IPS-18a (cell line): ENCODE measurements around the gene SH3D19.
"Not testable (repeated sequence)": the region's sequence is repeated elsewhere in the genome, so short reads cannot be mapped to it uniquely, and the experiment has no call there.

Source experiments
- H3K27ac ChIP-seq: one replicate; pipeline ENCODE4 v1.5.1; 2013; ENCODE audit warnings: low read length
- H3K27me3 ChIP-seq: one replicate; pipeline ENCODE4 v1.6.1; 2013; ENCODE audit warnings: mild to moderate bottlenecking, low read length; ENCODE audit not compliant: control insufficient read depth, insufficient read depth
- H3K36me3 ChIP-seq: one replicate; pipeline ENCODE4 v1.6.1; 2013; ENCODE audit warnings: low read depth, low read length; ENCODE audit not compliant: control insufficient read depth
- H3K4me1 ChIP-seq: one replicate; pipeline ENCODE4 v1.6.1; 2013; ENCODE audit warnings: low read depth, low read length; ENCODE audit not compliant: control insufficient read depth
- H3K4me3 ChIP-seq: one replicate; pipeline ENCODE4 v1.5.1; 2013; ENCODE audit warnings: low read length
- H3K9ac ChIP-seq: one replicate; pipeline ENCODE4 v1.6.1; 2013; ENCODE audit warnings: mild to moderate bottlenecking, low read length, moderate library complexity
- H3K9me3 ChIP-seq: one replicate; pipeline ENCODE4 v1.6.1; 2013; ENCODE audit warnings: low read depth, low read length; ENCODE audit not compliant: control insufficient read depth

The SH3D19 gene

GRCh38 chr4:151296227-151296626, 29.2 kb downstream of the SH3D19 start:
- Histone ChIP-seq H3K9me3 (no peaks in the 10 kb centered on the region), H3K36me3 (no peaks in the 10 kb centered on the region), H3K27ac (no peak overlapping the region), H3K4me1 (peaks cover 3% of the 10 kb centered on the region), H3K9ac (no peak overlapping the region), H3K27me3 (no peaks in the 10 kb centered on the region), H3K4me3 (no peak overlapping the region)

DNA sequence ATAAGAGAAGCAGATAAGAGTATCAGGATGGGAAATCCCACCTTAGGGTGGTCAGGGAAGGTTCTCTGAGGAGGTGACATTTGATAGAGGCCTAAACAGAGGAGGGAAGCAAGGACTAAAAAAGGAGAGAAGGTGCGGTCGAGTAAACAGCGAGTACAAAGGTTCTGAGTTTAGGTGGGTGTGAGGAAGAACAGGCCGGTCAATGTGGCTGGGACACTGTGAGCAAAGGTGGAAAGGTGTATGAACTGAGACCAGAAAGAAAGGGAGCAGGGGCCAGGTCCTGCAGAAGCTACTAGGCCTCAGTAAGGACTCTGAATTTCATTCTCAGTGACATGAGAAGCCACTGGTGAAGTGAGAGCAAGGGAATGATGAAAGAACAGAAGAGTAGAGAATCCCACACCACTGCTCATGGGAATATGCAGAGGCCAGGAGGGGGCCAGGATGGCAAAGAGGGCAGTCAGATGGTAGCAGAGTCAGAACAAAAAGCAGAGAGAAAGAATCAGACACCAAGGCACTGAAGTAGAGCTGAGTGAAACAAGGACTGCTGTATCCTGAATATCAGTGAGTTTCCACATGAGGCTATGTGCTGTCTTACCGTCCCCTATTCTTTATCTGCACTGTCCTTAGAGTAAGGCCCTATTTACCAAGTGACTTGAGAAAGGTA, 30.4 kb downstream of the SH3D19 start:
- Histone ChIP-seq H3K9ac (no peak overlapping the region), H3K4me1 (peaks cover 3% of the 10 kb centered on the region), H3K36me3 (no peaks in the 10 kb centered on the region), H3K27ac (no peak overlapping the region), H3K27me3 (no peaks in the 10 kb centered on the region), H3K9me3 (no peaks in the 10 kb centered on the region), H3K4me3 (no peak overlapping the region)

DNA sequence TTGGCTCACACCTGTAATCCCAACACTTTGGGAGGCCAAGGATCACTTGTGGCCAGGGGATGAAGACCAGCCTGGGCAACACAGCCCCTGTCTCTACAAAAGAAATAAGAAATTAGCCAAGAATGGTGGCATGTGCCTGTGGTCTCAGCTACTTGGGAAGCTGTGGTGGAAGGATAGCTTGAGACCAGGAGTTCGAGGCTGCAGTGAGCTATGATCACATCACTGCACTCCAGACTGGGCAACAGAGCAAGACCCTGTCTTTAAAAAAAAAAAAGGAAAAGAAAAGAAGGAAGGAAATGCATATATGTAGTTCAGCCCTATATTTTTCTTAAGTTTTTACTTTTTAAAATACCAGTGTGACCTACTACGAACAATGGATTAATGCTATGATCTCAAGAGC, 33.4 kb downstream of the SH3D19 start:
- Histone ChIP-seq H3K27me3 (no peaks in the 10 kb centered on the region), H3K27ac (no peak overlapping the region), H3K9me3 (no peaks in the 10 kb centered on the region), H3K36me3 (no peaks in the 10 kb centered on the region), H3K9ac (no peak overlapping the region), H3K4me3 (no peak overlapping the region), H3K4me1 (peaks cover 7% of the 10 kb centered on the region)

- no peak overlapping the region for H3K27ac ChIP-seq
Measured at GRCh38 chr4:151291485-151291884, 33.9 kb downstream of the SH3D19 start.

GRCh38 chr4:151287409-151287808, 38.0 kb downstream of the SH3D19 start:
- no peak overlapping the region for H3K27ac ChIP-seq

More at GRCh38 chr4:151291485-151291884, 33.9 kb downstream of the SH3D19 start:
- Histone ChIP-seq H3K36me3 (no peaks in the 10 kb centered on the region), H3K9me3 (no peaks in the 10 kb centered on the region), H3K4me1 (peaks cover 7% of the 10 kb centered on the region), H3K9ac (no peak overlapping the region), H3K27me3 (no peaks in the 10 kb centered on the region), H3K4me3 (no peak overlapping the region)

GRCh38 chr4:151284534-151285245, 40.7 kb downstream of the SH3D19 start:
- H3K9ac ChIP-seq, result peak overlapping the region; percentile 66
- peak overlapping the region; percentile 64 for H3K4me3 ChIP-seq
- peak overlapping the region; percentile 92 for H3K27ac ChIP-seq
- no peaks in the 10 kb centered on the region for H3K9me3 ChIP-seq
- peaks cover 29% of the 10 kb centered on the region for H3K4me1 ChIP-seq
- H3K36me3 ChIP-seq, result no peaks in the 10 kb centered on the region
- H3K27me3 ChIP-seq, result no peaks in the 10 kb centered on the region

More at GRCh38 chr4:151287409-151287808, 38.0 kb downstream of the SH3D19 start:
- Histone ChIP-seq H3K9me3 (no peaks in the 10 kb centered on the region), H3K9ac (no peak overlapping the region), H3K36me3 (no peaks in the 10 kb centered on the region), H3K4me3 (no peak overlapping the region), H3K27me3 (no peaks in the 10 kb centered on the region), H3K4me1 (peaks cover 29% of the 10 kb centered on the region)

- Histone ChIP-seq H3K27ac (no peak within 1 kb of the TSS), H3K27me3 (no peaks in the 10 kb centered on the region), H3K4me3 (no peak within 1 kb of the TSS), H3K36me3 (no peaks in the 10 kb centered on the region), H3K9ac (no peak within 1 kb of the TSS), H3K9me3 (no peaks in the 10 kb centered on the region), H3K4me1 (peaks cover 6% of the 10 kb centered on the region)
Measured at GRCh38 chr4:151276787-151277562, 48.4 kb downstream of the SH3D19 start, which contains the start of gene PRSS48. TSS of gene PRSS48 (plus strand) at chr4:151277161. CDS start at chr4:151277173, 12 bp downstream.

DNA sequence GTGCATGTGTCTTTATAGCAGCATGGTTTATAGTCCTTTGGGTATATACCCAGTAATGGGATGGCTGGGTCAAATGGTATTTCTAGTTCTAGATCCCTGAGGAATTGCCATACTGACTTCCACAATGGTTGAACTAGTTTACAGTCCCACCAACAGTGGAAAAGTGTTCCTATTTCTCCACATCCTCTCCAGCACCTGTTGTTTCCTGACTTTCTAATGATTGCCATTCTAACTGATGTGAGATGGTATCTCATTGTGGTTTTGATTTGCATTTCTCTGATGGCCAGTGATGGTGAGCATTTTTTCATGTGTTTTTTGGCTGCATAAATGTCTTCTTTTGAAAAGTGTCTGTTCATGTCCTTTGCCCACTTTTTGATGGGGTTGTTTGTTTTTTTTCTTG, 56.5 kb downstream of the SH3D19 start:
- not testable (repeated sequence) for H3K27ac ChIP-seq, H3K36me3 ChIP-seq, H3K4me1 ChIP-seq, H3K9ac ChIP-seq, H3K4me3 ChIP-seq, H3K9me3 ChIP-seq, H3K27me3 ChIP-seq

DNA sequence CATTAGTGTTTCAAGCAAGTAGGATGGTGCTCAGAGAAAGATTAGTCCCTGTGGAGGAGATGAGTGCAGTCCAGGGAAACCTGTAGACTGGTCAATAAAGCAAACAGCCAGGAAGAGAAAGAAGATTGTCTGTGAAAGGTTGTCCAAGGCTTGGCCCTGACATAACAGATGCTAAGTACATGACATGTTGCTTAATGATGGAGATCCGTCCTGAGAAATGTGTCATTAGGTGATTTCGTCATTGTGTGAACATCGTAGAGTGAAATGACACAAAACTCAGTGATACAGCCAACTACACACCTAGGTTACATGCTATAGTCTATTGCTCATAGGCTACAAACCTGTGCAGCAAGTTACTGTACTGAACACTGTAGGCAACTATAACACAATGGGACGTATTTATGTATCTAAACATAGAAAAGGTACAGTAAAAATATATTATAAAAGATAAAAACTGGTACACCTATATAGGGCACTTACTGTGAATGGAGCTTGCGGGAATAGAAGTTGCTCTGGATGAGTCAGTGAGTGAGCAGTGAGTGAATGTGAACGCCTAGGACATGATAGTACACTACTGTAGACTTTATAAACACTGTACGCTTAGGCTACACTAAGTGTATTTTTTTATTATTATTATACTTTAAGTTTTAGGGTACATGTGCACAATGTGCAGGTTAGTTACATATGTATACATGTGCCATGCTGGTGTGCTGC, 57.4 kb downstream of the SH3D19 start:
- Histone ChIP-seq H3K27me3 (no peaks in the 10 kb centered on the region), H3K9me3 (no peaks in the 10 kb centered on the region), H3K4me1 (peaks cover 6% of the 10 kb centered on the region), H3K9ac (no peak overlapping the region), H3K36me3 (no peaks in the 10 kb centered on the region), H3K4me3 (no peak overlapping the region), H3K27ac (no peak overlapping the region)

DNA sequence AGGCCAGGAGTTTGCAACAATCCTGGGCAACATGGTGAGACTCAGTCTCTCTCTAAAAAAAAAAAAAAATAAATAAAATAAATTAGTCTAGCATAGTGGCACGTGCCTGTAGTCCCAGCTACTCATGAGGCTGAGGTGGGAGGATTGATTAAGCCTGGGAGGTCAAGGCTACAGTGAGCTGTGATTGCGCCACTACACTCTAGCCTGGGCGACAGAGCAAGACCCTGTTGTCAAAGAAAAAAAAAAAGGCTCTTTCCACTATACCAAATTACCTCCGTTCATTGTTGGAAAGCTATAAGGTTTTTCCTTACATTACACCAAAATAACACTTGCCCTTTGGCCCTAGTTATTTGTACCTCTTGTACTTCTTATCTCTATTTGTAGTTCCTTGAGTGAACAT, 58.3 kb downstream of the SH3D19 start:
- H3K27ac ChIP-seq, result no peak overlapping the region
- no peak overlapping the region for H3K9ac ChIP-seq
- no peak overlapping the region for H3K4me3 ChIP-seq
- H3K9me3 ChIP-seq, result no peaks in the 10 kb centered on the region
- H3K4me1 ChIP-seq, result no peaks in the 10 kb centered on the region
- no peaks in the 10 kb centered on the region for H3K27me3 ChIP-seq
- no peaks in the 10 kb centered on the region for H3K36me3 ChIP-seq

GRCh38 chr4:151266497-151266896, 58.9 kb downstream of the SH3D19 start:
- H3K9me3 ChIP-seq, result no peaks in the 10 kb centered on the region
- no peaks in the 10 kb centered on the region for H3K4me1 ChIP-seq
- no peaks in the 10 kb centered on the region for H3K36me3 ChIP-seq
- H3K9ac ChIP-seq, result no peak overlapping the region
- no peak overlapping the region for H3K27ac ChIP-seq
- H3K27me3 ChIP-seq, result no peaks in the 10 kb centered on the region
- no peak overlapping the region for H3K4me3 ChIP-seq
